Vagina (tissue), 2 donors: Measurements from ENCODE around the gene SSUH2. TPM values are rescaled to one million over a fixed set of nuclear protein-coding genes. Genes with fewer than 3 reads are reported as not detected.

Experiments used
- DNase-seq, 2 donors: peaks; one replicate each; pipeline ENCODE4 v3.0.0-alpha.2; 2017; ENCODE audit errors: extremely low spot score in 2 of 2
- H3K27ac ChIP-seq: fragments of 200-600 bp; sonication (generic); one replicate; pipeline ENCODE4 v1.5.1; 2019
- H3K27me3 ChIP-seq: fragments of 200-600 bp; sonication (generic); one replicate; pipeline ENCODE4 v1.5.1; 2019
- H3K36me3 ChIP-seq, 2 donors: fragments of 200-600 bp; sonication (generic); one replicate each; pipeline ENCODE4 v1.5.1; 2017 to 2019
- H3K4me1 ChIP-seq: fragments of 200-600 bp; sonication (generic); one replicate; pipeline ENCODE4 v1.5.1; 2019
- H3K4me3 ChIP-seq, 2 donors: fragments of 200-600 bp; sonication (generic); 1 replicate in 1 of 2; 2 replicates in 1 of 2; pipeline ENCODE4 v1.5.1; 2016 to 2019
- H3K9me3 ChIP-seq: fragments of 200-600 bp; sonication (generic); one replicate; pipeline ENCODE4 v1.5.1; 2019
- POLR2A ChIP-seq, 2 donors: fragments of 450-650 bp; IDR thresholded peaks; one replicate each; pipeline ENCODE4 v1.6.1; 2017; ENCODE audit warnings: antibody characterized with exemption in 2 of 2, mild to moderate bottlenecking in 2 of 2, moderate library complexity in 2 of 2
- POLR2AphosphoS5 ChIP-seq, 2 donors: sonication (generic); formaldehyde crosslinking; IDR thresholded peaks; one replicate each; pipeline ENCODE4 v1.9.0; 2017; ENCODE audit warnings: antibody characterized with exemption in 2 of 2, mild to moderate bottlenecking in 2 of 2, low read depth in 1 of 2; ENCODE audit not compliant: insufficient read depth in 1 of 2
- intact Hi-C: fragments of 100-400 bp; cut with DNase I; formaldehyde crosslinking; loops from one replicate; pipeline ENCODE4 v1.15.1; 2023
- total RNA-seq: library from RNA; depleted of rRNA; stranded (reverse); fragments of >200 nt; gene quantifications from one replicate; pipeline ENCODE4 v1.2.3, GENCODE V29; 2016
- TF ChIP-seq, protein P1 (sequence below), 3 experiments: fragments of 450-650 bp in 2 of 3; fragments of 200-600 bp in 1 of 3; sonication (generic) in 1 of 3; IDR thresholded peaks; one replicate each; pipeline ENCODE4 v1.5.1; 2017 to 2019; ENCODE audit warnings: antibody characterized with exemption in 3 of 3, mild to moderate bottlenecking in 2 of 3, moderate library complexity in 2 of 3

SSUH2 gene
- total RNA-seq, 1 donor from 2014 or later: not detected

- Histone ChIP-seq H3K27me3 (no peaks in the 10 kb centered on the region), H3K27ac (no peak overlapping the region), H3K4me1 (no peaks in the 10 kb centered on the region), H3K36me3 (no peaks in the 10 kb centered on the region), H3K9me3 (no peaks in the 10 kb centered on the region), H3K4me3 (no peak overlapping the region)
- intact Hi-C loops: no loop called here
- TF ChIP-seq, protein P1, sequence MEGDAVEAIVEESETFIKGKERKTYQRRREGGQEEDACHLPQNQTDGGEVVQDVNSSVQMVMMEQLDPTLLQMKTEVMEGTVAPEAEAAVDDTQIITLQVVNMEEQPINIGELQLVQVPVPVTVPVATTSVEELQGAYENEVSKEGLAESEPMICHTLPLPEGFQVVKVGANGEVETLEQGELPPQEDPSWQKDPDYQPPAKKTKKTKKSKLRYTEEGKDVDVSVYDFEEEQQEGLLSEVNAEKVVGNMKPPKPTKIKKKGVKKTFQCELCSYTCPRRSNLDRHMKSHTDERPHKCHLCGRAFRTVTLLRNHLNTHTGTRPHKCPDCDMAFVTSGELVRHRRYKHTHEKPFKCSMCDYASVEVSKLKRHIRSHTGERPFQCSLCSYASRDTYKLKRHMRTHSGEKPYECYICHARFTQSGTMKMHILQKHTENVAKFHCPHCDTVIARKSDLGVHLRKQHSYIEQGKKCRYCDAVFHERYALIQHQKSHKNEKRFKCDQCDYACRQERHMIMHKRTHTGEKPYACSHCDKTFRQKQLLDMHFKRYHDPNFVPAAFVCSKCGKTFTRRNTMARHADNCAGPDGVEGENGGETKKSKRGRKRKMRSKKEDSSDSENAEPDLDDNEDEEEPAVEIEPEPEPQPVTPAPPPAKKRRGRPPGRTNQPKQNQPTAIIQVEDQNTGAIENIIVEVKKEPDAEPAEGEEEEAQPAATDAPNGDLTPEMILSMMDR (IDR thresholded peaks at IDR 0.05): no peak
- TF ChIP-seq POLR2AphosphoS5 (IDR thresholded peaks at IDR 0.05; ENCODE audit: insufficient read depth in 1 of 2, low read depth in 1 of 2): no peak
- TF ChIP-seq POLR2A (IDR thresholded peaks at IDR 0.05): no peak
- DNase-seq: no peak
These were observed 2.6 kb downstream of the SSUH2 start for GRCh38 chr3:8642001-8642400.

GRCh38 chr3:8641472-8641871 lies 3.1 kb downstream of the SSUH2 start:
- intact Hi-C loops: no loop called here
- no peak overlapping the region for H3K4me3 ChIP-seq
- TF ChIP-seq, protein P1 (IDR thresholded peaks at IDR 0.05): no peak
- no peak for TF ChIP-seq POLR2A (IDR thresholded peaks at IDR 0.05)
- TF ChIP-seq POLR2AphosphoS5 (IDR thresholded peaks at IDR 0.05; ENCODE audit: insufficient read depth in 1 of 2, low read depth in 1 of 2): no peak
- H3K27ac ChIP-seq: no peak overlapping the region
- no peaks in the 10 kb centered on the region for H3K4me1 ChIP-seq
- H3K9me3 ChIP-seq: no peaks in the 10 kb centered on the region
- no peaks in the 10 kb centered on the region for H3K27me3 ChIP-seq
- H3K36me3 ChIP-seq: no peaks in the 10 kb centered on the region
- no peak for DNase-seq

DNA sequence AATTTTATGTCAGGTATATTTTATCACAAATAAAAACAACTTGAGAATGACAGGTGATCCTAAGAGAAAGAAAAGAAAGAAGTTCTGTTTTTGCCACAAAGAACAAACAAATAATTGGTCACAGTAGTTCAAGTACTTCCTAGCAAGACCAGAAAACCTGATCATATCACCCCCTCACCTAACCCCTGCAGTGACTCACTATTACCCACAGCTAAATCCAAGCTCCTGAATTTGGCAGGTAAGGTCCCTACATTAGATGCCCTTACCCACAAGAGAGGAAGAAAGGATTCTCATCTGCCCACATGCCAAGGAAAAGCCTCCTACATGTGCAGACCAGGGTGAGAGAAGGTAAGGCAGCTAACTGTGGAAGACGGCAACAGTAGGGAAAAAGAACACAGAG lies 4.4 kb downstream of the SSUH2 start:
- Histone ChIP-seq H3K27me3 (no peaks in the 10 kb centered on the region), H3K4me3 (no peak overlapping the region), H3K36me3 (no peaks in the 10 kb centered on the region), H3K27ac (no peak overlapping the region), H3K4me1 (no peaks in the 10 kb centered on the region), H3K9me3 (no peaks in the 10 kb centered on the region)
- intact Hi-C loops: no loop called here
- no peak for DNase-seq
- TF ChIP-seq POLR2AphosphoS5 (IDR thresholded peaks at IDR 0.05; ENCODE audit: insufficient read depth in 1 of 2, low read depth in 1 of 2): no peak
- no peak for TF ChIP-seq POLR2A (IDR thresholded peaks at IDR 0.05)
- TF ChIP-seq, protein P1 (IDR thresholded peaks at IDR 0.05): no peak

GRCh38 chr3:8639659-8640000 lies 5.0 kb downstream of the SSUH2 start:
- no peak for TF ChIP-seq POLR2A (IDR thresholded peaks at IDR 0.05)
- TF ChIP-seq, protein P1 (IDR thresholded peaks at IDR 0.05): no peak
- TF ChIP-seq POLR2AphosphoS5 (IDR thresholded peaks at IDR 0.05; ENCODE audit: insufficient read depth in 1 of 2, low read depth in 1 of 2): no peak
- DNase-seq: no peak
- Histone ChIP-seq H3K27ac (no peak overlapping the region), H3K4me1 (no peaks in the 10 kb centered on the region), H3K9me3 (no peaks in the 10 kb centered on the region), H3K36me3 (no peaks in the 10 kb centered on the region), H3K4me3 (no peak overlapping the region), H3K27me3 (no peaks in the 10 kb centered on the region)
- intact Hi-C loops: no loop called here

GRCh38 chr3:8638994-8639658 lies 5.5 kb downstream of the SSUH2 start:
- H3K4me1 ChIP-seq: no peaks in the 10 kb centered on the region
- no peaks in the 10 kb centered on the region for H3K9me3 ChIP-seq
- H3K27me3 ChIP-seq: no peaks in the 10 kb centered on the region
- TF ChIP-seq, protein P1 (IDR thresholded peaks at IDR 0.05): no peak
- TF ChIP-seq POLR2A (IDR thresholded peaks at IDR 0.05): no peak
- TF ChIP-seq POLR2AphosphoS5 (IDR thresholded peaks at IDR 0.05; ENCODE audit: insufficient read depth in 1 of 2, low read depth in 1 of 2): no peak
- no peak overlapping the region for H3K4me3 ChIP-seq
- intact Hi-C loops: no loop called here
- no peak overlapping the region for H3K27ac ChIP-seq
- DNase-seq: no peak
- no peaks in the 10 kb centered on the region for H3K36me3 ChIP-seq
